ENCODE data around the gene EML1. TPM values are rescaled to one million over a fixed set of nuclear protein-coding genes. Genes with fewer than 3 reads are reported as not detected.

EML1 gene
- total and polyA plus RNA-seq, 2 of the 13 experiments (the other 11 are each of a cell fraction or from before 2014, with no cell fraction given): 0.59 to 1.7 TPM

- no peak for TF ChIP-seq YEATS4 (CRISPR knock-in tag; IDR thresholded peaks at IDR 0.05; ENCODE audit: borderline replicate concordance)
Observed at GRCh38 chr14:99938896-99939295, 145.7 kb downstream of the EML1 start (continued).

- DNase-seq (ENCODE audit: low spot score) (no peak), FAIRE-seq (no peak), ATAC-seq (no peak)
- ChIA-PET POLR2A (no interaction called here), CTCF (ENCODE audit: low intra/inter-chr PET ratio, low total read pairs) (no interaction called here)
- WGBS (ENCODE audit: low lambda C conversion rate): 70% methylated on average over 17 of the region's 17 CpGs
- no peak overlapping the region for H3K4me3 ChIP-seq (replicated peaks in 1 of 3; ENCODE audit: insufficient read depth in 1 of 3, low read depth in 2 of 3, low read length in 3 of 3)
- in situ Hi-C loops (cut with HindIII; ENCODE audit: extremely low pct_ligation_motif_present, low pct_unique_long_range_greater_than_20kb) (no loop called here), intact Hi-C loops (cut with micrococcal nuclease; ENCODE audit: unreplicated experiment) (no loop called here)
- no peak overlapping the region for H3K9ac ChIP-seq (ENCODE audit: insufficient read depth, low read depth, low read length)
- no peak overlapping the region for H3K4me2 ChIP-seq (ENCODE audit: low read depth, low read length)
- H3K27me3 ChIP-seq (ENCODE audit: control insufficient read depth in 1 of 2, insufficient read depth in 2 of 2, low read length in 2 of 2): no peaks in the 10 kb centered on the region
- TF ChIP-seq ZBTB1 (CRISPR knock-in tag; IDR thresholded peaks at IDR 0.05; ENCODE audit: borderline replicate concordance) (no peak), MTA3 (CRISPR knock-in tag; IDR thresholded peaks at IDR 0.05) (no peak), HHEX (CRISPR knock-in tag; IDR thresholded peaks at IDR 0.05) (no peak), ZBTB40 (IDR thresholded peaks at IDR 0.05) (no peak), ZBTB40 (CRISPR knock-in tag; IDR thresholded peaks at IDR 0.05) (no peak), ZNF703 (CRISPR knock-in tag; IDR thresholded peaks at IDR 0.05; ENCODE audit: borderline replicate concordance) (no peak), XBP1 (CRISPR knock-in tag; IDR thresholded peaks at IDR 0.05) (no peak), SIX1 (CRISPR knock-in tag; IDR thresholded peaks at IDR 0.05; ENCODE audit: borderline replicate concordance) (no peak)
- H4K20me1 ChIP-seq (ENCODE audit: insufficient read depth, low read length): no peaks in the 10 kb centered on the region
- H3K9me3 ChIP-seq (ENCODE audit: low read length): no peaks in the 10 kb centered on the region
- BruUV-seq (replicated peaks): no TSS peak
- no peaks in the 10 kb centered on the region for H3K36me3 ChIP-seq (replicated peaks in 1 of 2; ENCODE audit: control insufficient read depth in 1 of 2, insufficient read depth in 2 of 2, low read length in 2 of 2)
- H3K27ac ChIP-seq (ENCODE audit: extremely low read length, insufficient read depth, low read length): no peak overlapping the region
- peaks cover 10% of the 10 kb centered on the region for H3K4me1 ChIP-seq (ENCODE audit: insufficient read depth, low read length)
- no peak overlapping the region for H2AFZ ChIP-seq (ENCODE audit: low read length)
- no peaks in the 10 kb centered on the region for H3K79me2 ChIP-seq (ENCODE audit: insufficient read depth, low read length)
Observed at GRCh38 chr14:99939421-99939820, 146.2 kb downstream of the EML1 start.
